ENCODE data around the gene COPA.

Gene COPA

GRCh38 chr1:160362168-160362957 is 19.3 kb upstream of the COPA start:
- no peak for DNase-seq

DNA sequence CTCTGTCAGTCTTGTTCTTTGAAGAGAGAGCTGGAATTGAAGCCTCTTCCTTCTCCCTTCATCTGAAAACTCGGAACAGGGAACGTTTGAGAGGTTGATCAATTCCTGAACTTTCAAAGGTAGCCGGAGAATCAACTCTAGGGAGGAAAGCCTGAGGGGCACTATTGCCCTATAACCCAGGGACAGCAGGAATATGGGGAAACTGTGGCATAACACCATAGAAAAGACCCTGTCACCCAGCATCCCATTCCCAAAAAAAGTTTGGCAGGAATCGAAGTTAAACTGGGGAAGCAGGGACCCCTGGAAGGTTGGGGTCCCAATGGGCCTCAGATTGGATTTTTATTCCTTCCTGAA is 18.7 kb upstream of the COPA start:
- DNase-seq = no peak

- DNase-seq = no peak
Observed at GRCh38 chr1:160361199-160361598, 18.1 kb upstream of the COPA start.

DNA sequence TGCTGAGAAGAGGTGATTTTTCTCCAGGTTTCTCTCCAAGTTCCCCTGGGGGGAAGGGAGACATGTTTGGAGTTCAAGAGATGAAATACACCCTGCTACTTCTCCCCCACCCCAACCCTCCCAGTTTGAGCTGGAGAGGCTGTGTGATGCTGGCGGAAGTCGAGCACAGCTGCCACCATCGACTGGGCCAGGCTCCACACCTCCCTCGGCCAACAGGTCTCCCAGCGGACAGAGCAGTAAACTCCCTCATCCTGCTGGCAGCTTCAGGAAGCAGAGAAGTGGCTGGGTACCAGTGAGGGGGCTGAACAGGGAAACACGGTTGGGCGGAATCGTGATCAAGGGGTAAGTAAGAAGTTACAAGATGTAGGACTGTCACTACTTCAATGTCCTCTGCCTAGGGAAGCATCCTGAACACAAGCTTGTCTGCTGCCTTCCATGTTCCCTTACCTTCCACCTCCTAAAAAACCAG is 17.2 kb upstream of the COPA start:
- no peak for DNase-seq

DNA sequence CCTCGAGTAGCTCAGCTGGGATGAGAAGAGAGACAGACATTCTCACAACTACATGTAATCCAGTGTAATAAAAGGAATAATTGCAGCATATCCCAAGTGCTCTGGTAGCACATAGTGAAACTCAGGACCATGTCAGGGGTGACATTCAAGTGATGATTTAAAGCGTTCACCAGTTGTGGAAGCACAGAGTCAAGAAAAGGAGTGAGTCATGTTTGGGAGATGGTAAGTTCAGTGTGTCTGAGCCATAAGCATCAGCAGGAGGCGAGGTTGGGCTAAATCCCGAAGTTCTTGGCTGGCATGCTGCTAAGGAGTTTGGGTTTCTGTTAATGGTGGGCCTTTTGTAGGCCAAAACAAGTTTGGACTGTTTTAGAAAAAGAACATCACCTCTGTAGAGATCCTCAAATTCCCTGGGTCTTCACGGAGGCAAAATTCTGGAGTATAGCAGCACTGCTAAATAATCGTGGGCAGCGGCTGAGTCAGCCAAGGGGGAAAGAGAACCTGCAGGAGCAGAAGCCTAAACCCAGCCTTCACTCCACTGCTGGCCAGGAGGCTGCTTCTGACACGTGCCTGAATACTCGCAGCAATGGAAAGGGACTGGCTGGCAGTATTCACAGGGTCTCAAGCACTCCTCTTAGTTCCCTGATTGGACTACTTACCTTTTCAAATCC is 16.6 kb upstream of the COPA start:
- DNase-seq = no peak

DNA sequence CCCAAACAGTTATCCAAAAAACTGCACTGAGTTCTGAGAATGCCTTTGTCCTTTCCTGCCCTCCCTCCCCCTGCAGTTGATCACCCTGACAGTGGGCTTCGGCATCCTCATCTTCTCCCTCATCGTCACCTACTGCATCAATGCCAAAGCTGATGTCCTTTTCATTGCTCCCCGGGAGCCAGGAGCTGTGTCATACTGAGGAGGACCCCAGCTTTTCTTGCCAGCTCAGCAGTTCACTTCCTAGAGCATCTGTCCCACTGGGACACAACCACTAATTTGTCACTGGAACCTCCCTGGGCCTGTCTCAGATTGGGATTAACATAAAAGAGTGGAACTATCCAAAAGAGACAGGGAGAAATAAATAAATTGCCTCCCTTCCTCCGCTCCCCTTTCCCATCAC is 15.0 kb upstream of the COPA start:
- DNase-seq = no peak

- DNase-seq = no peak
Observed at GRCh38 chr1:160357286-160358002, 14.4 kb upstream of the COPA start.

DNA sequence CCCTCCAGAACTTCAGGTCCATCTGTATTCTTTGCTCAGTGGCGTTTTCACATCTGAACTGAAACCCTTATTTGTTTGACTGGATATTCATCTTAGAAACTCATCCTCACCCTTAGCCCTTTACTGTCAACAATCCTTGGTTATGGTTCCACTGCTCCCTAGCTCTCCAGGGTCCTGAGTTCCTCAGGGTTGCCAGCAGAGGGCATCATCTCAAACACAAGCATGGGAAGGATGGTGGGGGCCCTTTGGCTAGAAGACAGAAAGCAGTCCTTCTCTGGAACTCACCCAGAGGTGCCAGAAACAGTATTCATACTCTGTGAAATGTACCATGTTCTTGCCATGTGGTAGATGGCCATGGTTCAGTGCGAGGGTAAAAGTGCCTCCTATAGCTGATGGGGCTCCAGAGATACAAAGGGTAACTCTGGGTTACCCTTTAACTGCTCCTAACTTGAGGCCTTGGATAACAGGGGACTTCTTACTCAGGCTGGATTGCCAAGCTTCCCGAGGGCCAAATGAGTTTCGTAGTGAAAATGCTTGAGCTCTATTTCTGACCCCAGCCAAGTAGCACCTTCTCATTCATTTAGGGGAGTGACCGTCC is 11.4 kb upstream of the COPA start:
- no peak for DNase-seq

DNA sequence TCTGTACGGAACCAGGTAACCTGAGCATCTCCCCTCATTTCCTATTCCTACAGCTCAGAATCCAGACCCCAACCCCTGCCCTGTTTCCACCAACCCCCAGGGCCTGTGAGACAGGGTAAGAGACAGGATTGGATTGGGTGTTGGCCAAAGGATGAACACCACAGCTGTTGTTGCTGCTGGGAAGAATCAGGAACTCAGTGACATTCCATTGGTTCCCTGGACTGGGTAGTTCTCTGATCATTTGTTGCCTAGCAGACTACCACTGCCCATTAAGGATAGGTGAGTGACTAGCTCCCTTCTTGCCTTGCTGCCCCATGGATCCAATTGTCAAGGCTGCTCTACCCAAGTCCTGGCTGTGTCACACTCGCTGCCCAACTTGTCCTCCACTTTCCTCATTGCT is 10.2 kb upstream of the COPA start:
- no peak for DNase-seq

DNA sequence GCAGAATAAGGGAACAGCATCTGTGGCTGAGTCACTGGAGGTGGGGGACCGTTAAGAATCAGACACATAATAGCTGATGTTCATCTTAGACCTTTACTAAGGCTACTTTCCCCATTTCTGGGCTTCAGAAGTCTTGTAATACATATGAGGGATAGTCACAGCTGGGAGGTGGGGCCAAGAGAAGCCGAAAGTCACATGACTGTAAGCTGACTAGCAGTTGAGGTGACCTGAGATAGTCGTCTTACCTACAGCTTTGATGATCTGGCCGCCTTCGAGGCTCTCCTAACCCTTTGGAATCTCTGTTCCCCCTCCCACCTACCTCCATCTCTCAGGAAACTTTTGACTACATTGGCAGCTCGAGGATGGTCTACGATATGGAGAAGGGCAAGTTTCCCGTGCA is 9.5 kb upstream of the COPA start:
- no peak for DNase-seq

- no peak for DNase-seq
Observed at GRCh38 chr1:160351629-160352028, 8.6 kb upstream of the COPA start.

GRCh38 chr1:160346958-160347357 is 3.9 kb upstream of the COPA start:
- no peak for DNase-seq

DNA sequence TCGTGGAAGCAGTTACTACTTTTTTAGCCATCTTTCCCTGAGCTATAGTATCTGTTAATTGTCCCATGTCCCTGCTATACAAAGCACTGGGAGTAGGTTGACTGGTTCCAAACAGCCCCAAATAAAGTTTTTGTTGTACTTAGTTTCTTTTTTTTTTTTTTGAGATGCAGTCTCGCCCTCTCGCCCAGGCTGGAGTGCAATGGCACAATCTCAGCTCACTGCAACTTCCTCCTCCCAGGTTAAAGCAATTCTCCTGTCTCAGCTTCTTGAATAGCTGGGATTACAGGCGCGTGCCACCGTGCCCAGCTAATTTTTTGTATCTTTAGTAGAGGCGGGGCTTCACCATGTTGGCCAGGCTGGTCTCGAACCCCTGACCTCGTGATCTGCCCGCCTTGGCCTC is 3.4 kb upstream of the COPA start:
- no peak for DNase-seq

DNA sequence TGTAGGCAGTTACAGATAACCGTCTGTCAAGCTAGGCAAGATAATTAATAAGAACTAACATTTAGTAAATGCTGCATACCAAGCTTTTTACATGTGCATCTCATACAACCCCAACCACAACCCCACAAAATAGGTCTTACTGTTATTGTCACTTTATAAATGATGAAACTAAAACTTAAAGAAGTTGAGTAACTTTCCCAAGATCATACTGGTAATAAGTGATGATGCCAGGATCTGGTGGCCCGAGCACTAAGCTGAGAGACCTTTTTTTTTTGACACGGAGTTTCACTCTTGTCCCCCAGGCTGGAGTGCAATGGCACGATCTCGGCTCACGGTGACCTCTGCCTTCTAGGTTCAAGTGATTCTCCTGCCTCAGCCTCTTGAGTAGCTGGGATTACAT is 1.9 kb upstream of the COPA start:
- DNase-seq = no peak

- DNase-seq = no peak
Observed at GRCh38 chr1:160344241-160344640, 1.2 kb upstream of the COPA start.

DNA sequence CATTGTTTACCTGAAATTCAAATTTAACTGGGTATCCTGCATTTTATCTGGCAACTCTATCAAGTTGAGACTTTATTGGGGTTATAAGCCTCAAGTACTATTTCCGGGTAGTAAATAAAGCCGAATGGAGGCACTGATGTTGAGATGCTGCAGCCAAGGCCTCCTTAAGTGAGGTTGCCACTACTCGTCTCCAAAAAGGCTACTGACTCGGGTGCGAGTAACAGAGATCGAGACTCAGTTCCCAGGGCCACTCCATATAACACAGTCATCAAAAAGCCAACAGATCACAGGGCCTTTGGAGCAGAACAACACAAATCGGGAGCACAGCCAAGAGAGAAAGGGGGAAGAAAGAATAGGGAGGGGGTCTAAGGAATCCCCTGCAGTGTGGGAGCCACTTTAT is 524 bp downstream of the COPA start:
- no peak for DNase-seq

GRCh38 chr1:160340866-160341265 is 2.2 kb downstream of the COPA start:
- DNase-seq = no peak

- DNase-seq = no peak
Observed at GRCh38 chr1:160340146-160340545, 2.9 kb downstream of the COPA start.

GRCh38 chr1:160338580-160338979 is 4.5 kb downstream of the COPA start:
- no peak for DNase-seq

DNA sequence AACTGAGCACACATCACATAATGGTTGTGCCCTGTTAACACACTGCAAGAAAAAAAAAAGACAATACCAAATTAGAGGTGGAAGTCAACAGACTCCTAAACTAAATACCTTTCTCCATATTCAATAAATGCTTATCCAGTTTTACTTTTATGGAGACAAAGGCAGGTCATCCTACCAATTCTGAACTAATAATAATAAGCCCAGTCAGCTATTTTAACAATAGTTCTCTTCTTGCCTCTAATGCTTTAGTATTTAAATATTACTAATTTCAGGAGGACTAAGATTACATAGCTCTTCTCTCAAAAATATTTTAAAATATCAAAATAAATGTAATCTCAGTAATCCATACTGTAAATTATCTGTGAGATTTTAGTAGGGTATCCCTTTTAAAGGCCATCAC is 10.5 kb downstream of the COPA start:
- DNase-seq = no peak

GRCh38 chr1:160330119-160330518 is 12.9 kb downstream of the COPA start:
- DNase-seq = no peak

DNA sequence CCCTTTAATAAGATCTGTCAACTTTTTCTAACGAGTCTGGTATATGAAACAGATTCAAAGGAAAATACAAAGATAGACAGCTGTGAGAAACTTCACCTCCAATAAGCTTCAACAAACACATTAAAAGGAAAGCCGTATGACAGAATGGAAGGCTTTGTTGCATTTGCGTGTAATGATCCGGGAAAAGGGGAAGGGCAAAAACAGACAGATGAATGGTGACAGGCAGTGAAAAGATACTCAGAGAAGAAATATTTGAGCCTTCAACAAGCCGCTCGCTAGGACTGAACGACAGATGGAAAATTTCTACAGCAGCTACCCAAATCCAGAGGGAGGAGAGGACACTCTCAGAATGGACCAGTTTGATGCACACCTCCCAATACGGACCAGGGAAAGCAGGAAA is 14.9 kb downstream of the COPA start:
- DNase-seq = no peak

DNA sequence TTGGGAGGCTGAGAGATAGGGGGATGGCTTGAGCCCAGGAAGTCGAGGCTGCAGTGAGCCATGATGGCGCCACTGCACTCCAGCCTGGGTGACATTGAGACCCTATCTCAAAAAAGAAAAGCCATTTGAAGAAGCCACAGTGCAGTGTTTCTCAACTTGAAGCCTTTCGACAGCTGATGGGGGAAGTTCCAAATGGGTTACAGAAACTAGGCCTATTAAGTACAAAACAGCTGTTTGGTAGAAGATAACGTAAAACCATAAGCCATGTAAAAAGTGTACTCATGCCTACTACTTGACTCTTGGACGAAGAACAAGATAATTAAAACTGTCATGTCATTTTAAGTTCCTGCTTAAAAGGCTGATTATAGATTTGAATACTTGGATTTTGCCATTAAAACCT is 16.6 kb downstream of the COPA start:
- DNase-seq = no peak

DNA sequence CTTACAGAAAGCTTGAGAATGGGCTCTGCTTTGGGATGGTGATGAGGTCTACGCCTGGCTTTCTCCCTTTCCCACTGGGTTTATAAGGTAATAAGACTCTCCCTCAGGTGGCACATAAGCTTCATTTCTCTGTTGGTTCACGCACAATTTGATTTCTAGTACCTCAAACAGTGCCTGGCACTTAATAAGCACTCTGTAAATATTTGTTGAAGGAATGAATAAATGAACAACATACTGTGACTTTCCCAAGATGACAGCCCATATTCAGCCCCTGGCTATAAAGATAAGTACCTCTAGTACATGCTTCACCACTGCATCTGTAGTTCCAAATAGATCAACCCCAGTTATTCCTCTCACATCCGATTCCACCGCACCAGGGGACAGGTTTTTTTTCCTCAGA is 17.8 kb downstream of the COPA start:
- peak; percentile 83 for DNase-seq

Data from NCI-H510A (cell line).